Fibroblast of lung (primary cell): ENCODE results near the gene FGR. TPM values are rescaled to one million over a fixed set of nuclear protein-coding genes. Genes with fewer than 3 reads are reported as not detected.

Experiments used
- DNase-seq, 2 donors: peaks; one replicate each; pipeline versions ENCODE4 v3.0.0 to v3.0.0-alpha.2; 2010; ENCODE audit warnings: low read depth in 2 of 2
- H2AFZ ChIP-seq: 2 replicates; pipeline ENCODE4 v1.5.1; 2012; ENCODE audit warnings: low read length, control low read depth, inconsistent platforms
- H3K27ac ChIP-seq: 2 replicates; pipeline ENCODE4 v1.5.1; 2011; ENCODE audit warnings: low read length, control low read depth; ENCODE audit not compliant: insufficient read depth
- H3K27me3 ChIP-seq: 2 replicates; pipeline ENCODE4 v1.5.1; 2011; ENCODE audit warnings: mild to moderate bottlenecking, low read length; ENCODE audit not compliant: control insufficient read depth, insufficient read depth
- H3K36me3 ChIP-seq: 2 replicates; pipeline ENCODE4 v1.5.1; 2011; ENCODE audit warnings: low read length; ENCODE audit not compliant: control insufficient read depth, insufficient read depth
- H3K4me1 ChIP-seq: 2 replicates; pipeline ENCODE4 v1.5.1; 2011; ENCODE audit warnings: low read length; ENCODE audit not compliant: control insufficient read depth, insufficient read depth; ENCODE audit errors: extremely low read depth
- H3K4me2 ChIP-seq: 2 replicates; pipeline ENCODE4 v1.5.1; 2011; ENCODE audit warnings: low read length, control low read depth; ENCODE audit not compliant: insufficient read depth; ENCODE audit errors: extremely low read depth
- H3K4me3 ChIP-seq, 4 experiments: fragments of 200-600 bp in 1 of 4; sonication (generic) in 1 of 4; replicated peaks in 1 of 4; 2 replicates each; pipeline ENCODE4 v1.5.1; 2011 to 2016; ENCODE audit warnings: low read length in 4 of 4, low read depth in 3 of 4, mild to moderate bottlenecking in 3 of 4, control low read depth in 2 of 4, inconsistent platforms in 1 of 4, mixed read lengths in 1 of 4; ENCODE audit not compliant: insufficient read depth in 1 of 4; ENCODE audit errors: control extremely low read depth in 1 of 4
- H3K79me2 ChIP-seq: 2 replicates; pipeline ENCODE4 v1.5.1; 2012; ENCODE audit warnings: mild to moderate bottlenecking, low read length, inconsistent platforms; ENCODE audit not compliant: control insufficient read depth, insufficient read depth
- H3K9ac ChIP-seq: 2 replicates; pipeline ENCODE4 v1.5.1; 2011; ENCODE audit warnings: mild to moderate bottlenecking, low read length, control low read depth; ENCODE audit not compliant: insufficient read depth
- H3K9me3 ChIP-seq: 2 replicates; pipeline ENCODE4 v1.5.1; 2012; ENCODE audit warnings: low read depth, low read length; ENCODE audit not compliant: control insufficient read depth, insufficient read depth
- H4K20me1 ChIP-seq: 2 replicates; pipeline ENCODE4 v1.5.1; 2011; ENCODE audit warnings: low read length; ENCODE audit not compliant: control insufficient read depth, insufficient read depth; ENCODE audit errors: extremely low read depth
- EZH2 ChIP-seq: IDR thresholded peaks from 2 replicates; pipeline ENCODE4 v1.5.1; 2012; ENCODE audit warnings: low read length, control low read depth, mild to moderate bottlenecking; ENCODE audit errors: missing control alignments
- polyA plus RNA-seq, 2 donors: library from polyadenylated mRNA; depleted of rRNA in 1 of 2; stranded (reverse) in 1 of 2; unstranded in 1 of 2; fragments of >200 nt; gene quantifications; 2 replicates each; pipeline ENCODE4 v1.2.1, GENCODE V29; 2011 to 2012; ENCODE audit warnings: missing spikeins in 1 of 2
- total RNA-seq: library from RNA; depleted of rRNA; stranded (reverse); fragments of >200 nt; gene quantifications from 2 replicates; pipeline ENCODE4 v1.2.1, GENCODE V29; 2014
- TF ChIP-seq, protein P1 (sequence below), 2 donors: IDR thresholded peaks in 1 of 2; conservative IDR thresholded peaks in 1 of 2; 1 replicate in 1 of 2; 2 replicates in 1 of 2; pipeline ENCODE4 v1.5.1; 2011 to 2012; ENCODE audit warnings: low read length in 2 of 2, control low read depth in 1 of 2, inconsistent platforms in 1 of 2, low read depth in 1 of 2, mild to moderate bottlenecking in 1 of 2

FGR gene
- total and polyA plus RNA-seq, 2 donors (not counting 1 experiment from before 2014, with no cell fraction given): not detected

DNA sequence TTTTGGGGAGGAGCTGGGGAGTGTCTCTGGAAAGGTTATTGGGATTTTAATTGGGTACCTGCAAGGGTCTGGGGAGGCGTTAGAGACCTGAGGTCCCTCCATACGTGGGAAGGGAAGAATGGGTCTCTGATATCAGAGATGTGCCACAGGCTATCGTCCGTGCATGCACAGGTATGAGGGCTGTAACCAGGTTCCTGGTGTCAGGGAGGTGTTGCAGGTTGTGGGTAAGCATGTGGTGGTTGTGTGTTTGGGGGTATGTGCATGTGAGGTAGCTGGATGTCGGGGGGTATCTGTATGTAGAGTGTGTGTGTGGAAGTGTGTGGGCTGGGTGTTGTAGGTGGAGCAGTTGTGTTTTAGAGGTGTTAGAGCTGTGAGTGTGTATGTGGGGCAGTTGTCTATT lies 39.4 kb downstream of the FGR start:
- Histone ChIP-seq H3K27me3 (no peaks in the 10 kb centered on the region), H3K4me2 (peak overlapping the region; percentile 62), H3K4me3 (no peak overlapping the region), H3K9me3 (no peaks in the 10 kb centered on the region), H3K36me3 (peaks cover 7% of the 10 kb centered on the region), H4K20me1 (peaks cover 2% of the 10 kb centered on the region), H2AFZ (no peak overlapping the region), H3K79me2 (peaks cover 92% of the 10 kb centered on the region), H3K27ac (no peak overlapping the region), H3K9ac (no peak overlapping the region), H3K4me1 (peaks cover 74% of the 10 kb centered on the region)
- TF ChIP-seq EZH2: no peak
- TF ChIP-seq, protein P1, sequence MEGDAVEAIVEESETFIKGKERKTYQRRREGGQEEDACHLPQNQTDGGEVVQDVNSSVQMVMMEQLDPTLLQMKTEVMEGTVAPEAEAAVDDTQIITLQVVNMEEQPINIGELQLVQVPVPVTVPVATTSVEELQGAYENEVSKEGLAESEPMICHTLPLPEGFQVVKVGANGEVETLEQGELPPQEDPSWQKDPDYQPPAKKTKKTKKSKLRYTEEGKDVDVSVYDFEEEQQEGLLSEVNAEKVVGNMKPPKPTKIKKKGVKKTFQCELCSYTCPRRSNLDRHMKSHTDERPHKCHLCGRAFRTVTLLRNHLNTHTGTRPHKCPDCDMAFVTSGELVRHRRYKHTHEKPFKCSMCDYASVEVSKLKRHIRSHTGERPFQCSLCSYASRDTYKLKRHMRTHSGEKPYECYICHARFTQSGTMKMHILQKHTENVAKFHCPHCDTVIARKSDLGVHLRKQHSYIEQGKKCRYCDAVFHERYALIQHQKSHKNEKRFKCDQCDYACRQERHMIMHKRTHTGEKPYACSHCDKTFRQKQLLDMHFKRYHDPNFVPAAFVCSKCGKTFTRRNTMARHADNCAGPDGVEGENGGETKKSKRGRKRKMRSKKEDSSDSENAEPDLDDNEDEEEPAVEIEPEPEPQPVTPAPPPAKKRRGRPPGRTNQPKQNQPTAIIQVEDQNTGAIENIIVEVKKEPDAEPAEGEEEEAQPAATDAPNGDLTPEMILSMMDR (conservative IDR thresholded peaks at IDR 0.05 in 1 of 2, IDR thresholded peaks at IDR 0.05 in 1 of 2; ENCODE audit: low read depth in 1 of 2, low read length in 2 of 2): no peak
- DNase-seq: no peak

DNA sequence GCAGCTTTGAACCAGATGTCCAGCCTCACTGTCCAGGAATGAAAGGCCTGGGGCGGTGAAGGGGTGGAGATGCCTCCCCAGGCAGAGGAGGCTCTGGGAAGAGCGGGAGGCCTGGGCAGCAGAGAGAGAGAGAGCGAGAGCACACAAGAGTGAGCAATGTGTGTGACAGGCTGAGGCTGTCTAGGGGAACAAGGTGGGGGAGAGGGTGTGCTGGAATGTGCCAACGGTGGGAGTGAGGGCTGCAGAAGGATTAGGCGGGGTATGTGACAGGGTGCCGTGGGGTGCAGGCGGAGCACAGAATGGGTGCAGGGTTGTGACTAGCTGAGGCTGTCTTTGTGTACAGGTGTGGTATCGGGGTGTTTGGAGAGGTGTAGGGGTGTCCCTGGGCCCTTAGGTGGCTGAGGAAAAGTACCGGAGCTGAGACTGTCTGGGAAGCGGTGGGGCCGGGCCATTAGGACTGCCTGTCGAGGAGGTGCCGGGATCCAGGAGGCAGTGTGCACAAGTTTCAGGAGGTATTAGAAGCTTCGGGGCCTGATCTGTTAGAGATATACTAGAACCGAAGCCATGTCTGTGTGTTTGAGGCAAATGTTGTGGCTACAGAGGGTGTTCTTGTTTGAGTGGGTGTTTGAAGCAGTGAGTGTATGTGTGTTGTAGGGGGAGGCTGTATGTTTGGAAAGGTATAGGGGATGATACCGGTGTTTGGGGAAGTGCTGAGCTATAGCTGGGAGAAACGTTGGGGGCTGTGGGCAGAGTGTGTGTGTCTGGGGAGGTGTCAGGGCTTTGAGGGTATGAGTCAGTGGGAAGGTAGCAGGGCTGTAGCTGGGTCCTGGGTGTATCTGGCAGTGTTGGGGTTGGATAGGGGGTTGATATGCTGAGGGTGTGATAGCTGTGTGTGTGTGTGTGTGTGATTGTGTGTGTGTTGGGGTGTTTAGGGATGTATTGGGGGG lies 40.1 kb downstream of the FGR start:
- Histone ChIP-seq H3K4me3 (no peak overlapping the region), H4K20me1 (peaks cover 2% of the 10 kb centered on the region), H3K9ac (no peak overlapping the region), H3K27ac (no peak overlapping the region), H3K27me3 (no peaks in the 10 kb centered on the region), H3K4me1 (peaks cover 79% of the 10 kb centered on the region), H3K9me3 (no peaks in the 10 kb centered on the region), H3K79me2 (peaks cover 86% of the 10 kb centered on the region), H3K36me3 (peaks cover 7% of the 10 kb centered on the region), H2AFZ (no peak overlapping the region), H3K4me2 (peak overlapping the region; percentile 62)
- peak in 1 of 2 donors; percentile 71 for DNase-seq
- TF ChIP-seq, protein P1 (conservative IDR thresholded peaks at IDR 0.05 in 1 of 2, IDR thresholded peaks at IDR 0.05 in 1 of 2; ENCODE audit: low read depth in 1 of 2, low read length in 2 of 2): no peak
- TF ChIP-seq EZH2: no peak

DNA sequence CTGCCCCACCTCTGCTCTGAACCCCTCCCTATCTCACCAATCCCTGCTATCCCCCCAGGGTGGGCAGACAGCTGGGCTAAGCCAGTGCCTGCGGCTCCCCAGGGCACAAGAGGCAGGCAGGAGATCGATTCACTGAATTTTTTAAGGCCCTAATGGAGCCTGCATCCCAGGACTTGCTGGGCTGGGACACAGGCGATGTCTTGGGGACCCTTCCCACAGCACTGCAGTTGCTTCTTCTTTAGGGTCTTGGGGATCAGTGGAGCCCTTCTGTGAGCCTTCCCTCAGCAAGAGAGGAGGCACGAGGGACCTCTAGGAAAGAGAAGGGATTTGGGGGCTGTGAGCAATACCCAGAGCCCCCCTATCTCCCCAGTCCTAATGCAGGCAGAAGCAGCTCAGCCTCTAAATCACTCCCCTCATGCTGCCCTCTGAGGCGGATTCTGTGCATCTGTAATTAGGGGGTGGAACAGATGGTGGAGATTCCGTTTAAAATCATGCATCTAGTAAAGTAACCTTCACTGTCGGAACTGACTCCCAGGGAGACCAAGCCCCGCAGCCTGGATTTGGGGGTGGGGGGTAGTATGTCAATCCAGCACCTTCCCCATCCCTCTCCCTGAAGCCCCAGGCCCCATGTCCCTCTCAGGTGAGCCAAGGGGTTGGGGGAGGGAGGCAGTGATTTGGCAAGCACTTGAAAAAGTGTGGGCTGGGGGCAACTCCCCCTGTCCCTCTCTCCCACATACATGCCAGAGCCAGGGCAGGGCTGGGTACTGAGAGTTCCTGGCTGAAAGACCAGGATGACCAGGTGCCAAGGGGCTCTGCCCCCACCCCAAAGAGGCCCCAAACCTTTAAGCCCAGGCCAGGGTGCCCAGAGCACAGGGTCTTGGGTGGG lies 41.1 kb downstream of the FGR start:
- no peak for DNase-seq
- no peak overlapping the region for H3K4me3 ChIP-seq
- peak overlapping the region; percentile 0 for H3K9ac ChIP-seq
- peaks cover 7% of the 10 kb centered on the region for H3K36me3 ChIP-seq
- peaks cover 2% of the 10 kb centered on the region for H4K20me1 ChIP-seq
- no peaks in the 10 kb centered on the region for H3K27me3 ChIP-seq
- H3K4me1 ChIP-seq: peaks cover 81% of the 10 kb centered on the region
- peaks cover 77% of the 10 kb centered on the region for H3K79me2 ChIP-seq
- H3K4me2 ChIP-seq: peak overlapping the region; percentile 35
- no peak overlapping the region for H2AFZ ChIP-seq
- no peak overlapping the region for H3K27ac ChIP-seq
- no peaks in the 10 kb centered on the region for H3K9me3 ChIP-seq
- TF ChIP-seq EZH2: no peak
- TF ChIP-seq, protein P1 (conservative IDR thresholded peaks at IDR 0.05 in 1 of 2, IDR thresholded peaks at IDR 0.05 in 1 of 2; ENCODE audit: low read depth in 1 of 2, low read length in 2 of 2): no peak
